ENCODE results near the gene OCEL1.

- TF ChIP-seq, protein P1, sequence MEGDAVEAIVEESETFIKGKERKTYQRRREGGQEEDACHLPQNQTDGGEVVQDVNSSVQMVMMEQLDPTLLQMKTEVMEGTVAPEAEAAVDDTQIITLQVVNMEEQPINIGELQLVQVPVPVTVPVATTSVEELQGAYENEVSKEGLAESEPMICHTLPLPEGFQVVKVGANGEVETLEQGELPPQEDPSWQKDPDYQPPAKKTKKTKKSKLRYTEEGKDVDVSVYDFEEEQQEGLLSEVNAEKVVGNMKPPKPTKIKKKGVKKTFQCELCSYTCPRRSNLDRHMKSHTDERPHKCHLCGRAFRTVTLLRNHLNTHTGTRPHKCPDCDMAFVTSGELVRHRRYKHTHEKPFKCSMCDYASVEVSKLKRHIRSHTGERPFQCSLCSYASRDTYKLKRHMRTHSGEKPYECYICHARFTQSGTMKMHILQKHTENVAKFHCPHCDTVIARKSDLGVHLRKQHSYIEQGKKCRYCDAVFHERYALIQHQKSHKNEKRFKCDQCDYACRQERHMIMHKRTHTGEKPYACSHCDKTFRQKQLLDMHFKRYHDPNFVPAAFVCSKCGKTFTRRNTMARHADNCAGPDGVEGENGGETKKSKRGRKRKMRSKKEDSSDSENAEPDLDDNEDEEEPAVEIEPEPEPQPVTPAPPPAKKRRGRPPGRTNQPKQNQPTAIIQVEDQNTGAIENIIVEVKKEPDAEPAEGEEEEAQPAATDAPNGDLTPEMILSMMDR (IDR thresholded peaks at IDR 0.05; ENCODE audit: borderline replicate concordance, extremely low read depth, low read length, poor library complexity, severe bottlenecking) = no peak
- TF ChIP-seq EZH2 (IDR thresholded peaks at IDR 0.05; ENCODE audit: borderline replicate concordance, low read depth, low read length, severe bottlenecking) = no peak
Observed at GRCh38 chr19:17255150-17255621, 29.2 kb downstream of the OCEL1 start.
